ENCODE data around the gene TADA1.
A peak's percentile ranks its signal among the peaks of the same experiment; 100 is the strongest.
"Not testable (repeated sequence)": the region's sequence is repeated elsewhere in the genome, so short reads cannot be mapped to it uniquely, and the experiment has no call there.

The TADA1 gene

GRCh38 chr1:166836733-166837132 is 39.3 kb downstream of the TADA1 start:
- peaks cover 9% of the 10 kb centered on the region; the same call in 1 of the 2 replicates for H4K20me1 ChIP-seq (ENCODE audit: insufficient read depth, low read length)
- no peak overlapping the region for H3K27ac ChIP-seq (ENCODE audit: low read length)
- no peak overlapping the region for H3K4me2 ChIP-seq (ENCODE audit: insufficient read depth, low read length)
- H3K27me3 ChIP-seq (ENCODE audit: insufficient read depth, low read length, poor library complexity): peaks cover 9% of the 10 kb centered on the region
- no peak overlapping the region for H3K4me3 ChIP-seq (ENCODE audit: low read depth in 1 of 2, low read length in 2 of 2)
- peaks cover 16% of the 10 kb centered on the region for H3K36me3 ChIP-seq (ENCODE audit: insufficient read depth, low read length)
- TF ChIP-seq EZH2 (IDR thresholded peaks at IDR 0.05; ENCODE audit: borderline replicate concordance, low read depth, low read length, severe bottlenecking): no peak
- TF ChIP-seq, protein P1, sequence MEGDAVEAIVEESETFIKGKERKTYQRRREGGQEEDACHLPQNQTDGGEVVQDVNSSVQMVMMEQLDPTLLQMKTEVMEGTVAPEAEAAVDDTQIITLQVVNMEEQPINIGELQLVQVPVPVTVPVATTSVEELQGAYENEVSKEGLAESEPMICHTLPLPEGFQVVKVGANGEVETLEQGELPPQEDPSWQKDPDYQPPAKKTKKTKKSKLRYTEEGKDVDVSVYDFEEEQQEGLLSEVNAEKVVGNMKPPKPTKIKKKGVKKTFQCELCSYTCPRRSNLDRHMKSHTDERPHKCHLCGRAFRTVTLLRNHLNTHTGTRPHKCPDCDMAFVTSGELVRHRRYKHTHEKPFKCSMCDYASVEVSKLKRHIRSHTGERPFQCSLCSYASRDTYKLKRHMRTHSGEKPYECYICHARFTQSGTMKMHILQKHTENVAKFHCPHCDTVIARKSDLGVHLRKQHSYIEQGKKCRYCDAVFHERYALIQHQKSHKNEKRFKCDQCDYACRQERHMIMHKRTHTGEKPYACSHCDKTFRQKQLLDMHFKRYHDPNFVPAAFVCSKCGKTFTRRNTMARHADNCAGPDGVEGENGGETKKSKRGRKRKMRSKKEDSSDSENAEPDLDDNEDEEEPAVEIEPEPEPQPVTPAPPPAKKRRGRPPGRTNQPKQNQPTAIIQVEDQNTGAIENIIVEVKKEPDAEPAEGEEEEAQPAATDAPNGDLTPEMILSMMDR (IDR thresholded peaks at IDR 0.05; ENCODE audit: borderline replicate concordance, extremely low read depth, low read length, poor library complexity, severe bottlenecking): no peak
- no peaks in the 10 kb centered on the region for H3K9me3 ChIP-seq (ENCODE audit: insufficient read depth, low read length, severe bottlenecking)
- H3K79me2 ChIP-seq (ENCODE audit: insufficient read depth, low read length): peaks cover 30% of the 10 kb centered on the region
- ATAC-seq (ENCODE audit: insufficient read depth, low read depth) (no peak), DNase-seq (no peak)
- H2AFZ ChIP-seq (ENCODE audit: low read depth, low read length): no peak overlapping the region
- peaks cover 31% of the 10 kb centered on the region for H3K4me1 ChIP-seq (ENCODE audit: insufficient read depth, low read length)
- H3K9ac ChIP-seq (ENCODE audit: low read depth, low read length): no peak overlapping the region

DNA sequence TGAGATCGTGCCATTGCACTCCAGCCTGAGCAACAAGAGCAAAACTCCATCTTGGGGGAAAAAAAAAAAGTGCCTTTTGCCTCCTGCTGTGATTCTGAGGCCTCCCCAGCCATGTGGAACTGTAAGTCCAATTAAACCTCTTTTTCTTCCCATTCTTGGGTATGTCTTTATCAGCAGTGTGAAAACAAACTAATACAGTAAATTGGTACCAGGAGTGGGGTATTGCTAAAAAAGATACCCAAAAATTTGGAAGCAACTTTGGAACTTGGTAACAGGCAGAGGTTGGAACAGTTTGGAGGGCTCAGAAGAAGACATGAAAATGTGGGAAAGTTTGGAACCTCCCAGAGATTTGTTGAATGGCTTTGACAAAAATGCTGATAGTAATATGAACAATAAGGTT is 46.3 kb downstream of the TADA1 start:
- not testable (repeated sequence) for H3K4me2 ChIP-seq (ENCODE audit: insufficient read depth, low read length); H3K9ac ChIP-seq (ENCODE audit: low read depth, low read length); H3K27ac ChIP-seq (ENCODE audit: low read length); H3K27me3 ChIP-seq (ENCODE audit: insufficient read depth, low read length, poor library complexity); H2AFZ ChIP-seq (ENCODE audit: low read depth, low read length); H3K9me3 ChIP-seq (ENCODE audit: insufficient read depth, low read length, severe bottlenecking); DNase-seq; H4K20me1 ChIP-seq (ENCODE audit: insufficient read depth, low read length); H3K79me2 ChIP-seq (ENCODE audit: insufficient read depth, low read length); H3K36me3 ChIP-seq (ENCODE audit: insufficient read depth, low read length); H3K4me3 ChIP-seq (ENCODE audit: low read depth in 1 of 2, low read length in 2 of 2); H3K4me1 ChIP-seq (ENCODE audit: insufficient read depth, low read length); ATAC-seq (ENCODE audit: insufficient read depth, low read depth)

GRCh38 chr1:166827426-166827825 is 48.6 kb downstream of the TADA1 start:
- Histone ChIP-seq H3K79me2 (ENCODE audit: insufficient read depth, low read length) (no peaks in the 10 kb centered on the region), H2AFZ (ENCODE audit: low read depth, low read length) (no peak overlapping the region), H3K36me3 (ENCODE audit: insufficient read depth, low read length) (no peaks in the 10 kb centered on the region), H3K4me3 (ENCODE audit: low read depth in 1 of 2, low read length in 2 of 2) (no peak overlapping the region), H3K27ac (ENCODE audit: low read length) (no peak overlapping the region), H3K4me1 (ENCODE audit: insufficient read depth, low read length) (no peaks in the 10 kb centered on the region), H3K9ac (ENCODE audit: low read depth, low read length) (no peak overlapping the region), H3K9me3 (ENCODE audit: insufficient read depth, low read length, severe bottlenecking) (peaks cover 9% of the 10 kb centered on the region), H4K20me1 (ENCODE audit: insufficient read depth, low read length) (no peaks in the 10 kb centered on the region), H3K4me2 (ENCODE audit: insufficient read depth, low read length) (no peak overlapping the region), H3K27me3 (ENCODE audit: insufficient read depth, low read length, poor library complexity) (peaks cover 5% of the 10 kb centered on the region)
- DNase-seq (no peak), ATAC-seq (ENCODE audit: insufficient read depth, low read depth) (0 out of 3 replicates have a peak, but pooled peaks have one; percentile 19)
- TF ChIP-seq EZH2 (IDR thresholded peaks at IDR 0.05; ENCODE audit: borderline replicate concordance, low read depth, low read length, severe bottlenecking): no peak
- TF ChIP-seq, protein P1 (IDR thresholded peaks at IDR 0.05; ENCODE audit: borderline replicate concordance, extremely low read depth, low read length, poor library complexity, severe bottlenecking): no peak

DNA sequence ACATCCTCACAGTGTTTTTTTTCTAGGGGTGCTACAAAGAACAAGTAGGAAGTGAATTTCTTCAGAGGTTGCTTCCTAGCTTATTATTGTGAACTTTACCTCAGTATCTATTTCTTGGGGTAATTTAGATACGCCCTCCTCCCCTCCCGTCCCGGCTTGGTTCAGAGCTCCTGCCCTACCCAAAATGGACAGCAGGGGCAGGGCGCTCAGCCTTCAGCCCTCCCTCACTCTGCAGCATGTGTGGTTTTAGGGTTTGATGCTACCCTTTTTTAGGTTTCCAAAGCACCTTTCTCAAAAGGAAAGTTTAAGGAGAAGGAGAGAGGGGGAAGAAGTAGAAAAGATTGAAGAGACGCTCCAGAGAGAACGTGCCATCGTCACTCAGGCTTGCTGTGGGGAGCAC is 53.7 kb downstream of the TADA1 start:
- DNase-seq (no peak), ATAC-seq (ENCODE audit: insufficient read depth, low read depth) (peak; percentile 74)
- Histone ChIP-seq H3K27me3 (ENCODE audit: insufficient read depth, low read length, poor library complexity) (peaks cover 4% of the 10 kb centered on the region), H3K4me1 (ENCODE audit: insufficient read depth, low read length) (no peaks in the 10 kb centered on the region), H3K4me2 (ENCODE audit: insufficient read depth, low read length) (no peak overlapping the region), H2AFZ (ENCODE audit: low read depth, low read length) (no peak overlapping the region), H3K27ac (ENCODE audit: low read length) (no peak overlapping the region), H3K9me3 (ENCODE audit: insufficient read depth, low read length, severe bottlenecking) (no peaks in the 10 kb centered on the region), H4K20me1 (ENCODE audit: insufficient read depth, low read length) (no peaks in the 10 kb centered on the region), H3K36me3 (ENCODE audit: insufficient read depth, low read length) (no peaks in the 10 kb centered on the region), H3K4me3 (ENCODE audit: low read depth in 1 of 2, low read length in 2 of 2) (no peak overlapping the region), H3K9ac (ENCODE audit: low read depth, low read length) (no peak overlapping the region), H3K79me2 (ENCODE audit: insufficient read depth, low read length) (no peaks in the 10 kb centered on the region)
- no peak for TF ChIP-seq EZH2 (IDR thresholded peaks at IDR 0.05; ENCODE audit: borderline replicate concordance, low read depth, low read length, severe bottlenecking)
- TF ChIP-seq, protein P1 (IDR thresholded peaks at IDR 0.05; ENCODE audit: borderline replicate concordance, extremely low read depth, low read length, poor library complexity, severe bottlenecking): peak; percentile 52
